Gastrocnemius medialis (tissue), 4 donors: ENCODE data around the gene SRGAP1.

Experiments
- CTCF ChIP-seq, 5 experiments: fragments of 450-650 bp in 3 of 5; fragments of 200-600 bp in 2 of 5; sonication (generic) in 2 of 5; IDR thresholded peaks in 4 of 5; conservative IDR thresholded peaks in 1 of 5; 1 replicate in 4 of 5; 2 replicates in 1 of 5; pipeline ENCODE4 v1.5.1; 2016 to 2019; ENCODE audit warnings: antibody characterized with exemption in 5 of 5, mild to moderate bottlenecking in 3 of 5, moderate library complexity in 3 of 5
- POLR2A ChIP-seq, 2 donors: fragments of 450-650 bp; IDR thresholded peaks; one replicate each; pipeline ENCODE4 v1.6.1; 2017; ENCODE audit warnings: antibody characterized with exemption in 2 of 2, mild to moderate bottlenecking in 2 of 2, moderate library complexity in 2 of 2

DNA sequence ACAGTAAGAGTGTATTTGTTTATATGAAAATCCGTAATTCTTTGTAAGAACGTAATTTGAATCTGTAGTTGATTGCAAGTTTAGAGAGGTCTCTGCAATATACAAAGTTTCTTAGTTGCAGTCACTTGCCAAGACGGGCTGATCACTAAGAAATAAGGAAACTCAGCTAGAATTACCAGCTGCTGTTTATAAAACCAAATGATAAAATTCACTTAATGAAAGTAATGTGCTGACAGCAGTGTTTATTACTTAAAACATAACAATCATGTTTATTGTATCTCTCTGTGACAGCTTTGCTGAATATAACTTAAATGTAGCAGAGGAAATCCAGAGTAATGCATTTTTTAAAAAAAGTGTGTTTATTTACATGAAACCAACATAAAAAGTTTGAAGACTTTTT lies 31.2 kb downstream of the SRGAP1 start:
- TF ChIP-seq CTCF (IDR thresholded peaks at IDR 0.05 in 4 of 5, conservative IDR thresholded peaks at IDR 0.05 in 1 of 5): no peak
- TF ChIP-seq POLR2A (IDR thresholded peaks at IDR 0.05): no peak
